Liver (tissue), 9 donors: ENCODE data around the gene CRYBG2. TPM values are rescaled to one million over a fixed set of nuclear protein-coding genes. Genes with fewer than 3 reads are reported as not detected.

ENCODE experiments used
- DNase-seq: peaks from one replicate; pipeline ENCODE4 v3.0.0-alpha.2; 2017; ENCODE audit warnings: low spot score
- H3K27ac ChIP-seq, 2 donors: one replicate each; pipeline ENCODE4 v1.7.0; 2013; ENCODE audit warnings: inconsistent platforms in 2 of 2, low read length in 2 of 2, control low read depth in 1 of 2, low read depth in 1 of 2, mild to moderate bottlenecking in 1 of 2
- H3K27me3 ChIP-seq, 4 donors: one replicate each; pipeline versions ENCODE4 v1.6.1 to v1.7.0; 2013; ENCODE audit warnings: low read length in 3 of 4, inconsistent platforms in 1 of 4, mild to moderate bottlenecking in 1 of 4, moderate library complexity in 1 of 4; ENCODE audit not compliant: control insufficient read depth in 4 of 4, insufficient read depth in 4 of 4
- H3K36me3 ChIP-seq, 4 donors: one replicate each; pipeline versions ENCODE4 v1.6.1 to v1.7.0; 2013; ENCODE audit warnings: low read length in 3 of 4, mild to moderate bottlenecking in 3 of 4, low read depth in 1 of 4, moderate library complexity in 1 of 4; ENCODE audit not compliant: control insufficient read depth in 4 of 4, insufficient read depth in 3 of 4
- H3K4me1 ChIP-seq, 4 donors: one replicate each; pipeline versions ENCODE4 v1.6.1 to v1.7.0; 2013; ENCODE audit warnings: low read length in 3 of 4, mild to moderate bottlenecking in 3 of 4, moderate library complexity in 1 of 4; ENCODE audit not compliant: control insufficient read depth in 4 of 4, insufficient read depth in 4 of 4
- H3K4me3 ChIP-seq, 3 donors: one replicate each; pipeline versions ENCODE4 v1.6.1 to v1.7.0; 2013; ENCODE audit warnings: low read length in 3 of 3, control low read depth in 1 of 3, low read depth in 1 of 3, mild to moderate bottlenecking in 1 of 3
- H3K9ac ChIP-seq, 2 donors: one replicate each; pipeline ENCODE4 v1.7.0; 2013; ENCODE audit warnings: low read length in 2 of 2, mild to moderate bottlenecking in 2 of 2, moderate library complexity in 2 of 2, control low read depth in 1 of 2, low read depth in 1 of 2
- H3K9me3 ChIP-seq, 4 donors: one replicate each; pipeline versions ENCODE4 v1.6.1 to v1.7.0; 2013; ENCODE audit warnings: low read length in 3 of 4; ENCODE audit not compliant: control insufficient read depth in 4 of 4
- ATF3 ChIP-seq: IDR thresholded peaks from 2 replicates; pipeline ENCODE4 v1.6.1; 2016; ENCODE audit warnings: antibody characterized with exemption
- CTCF ChIP-seq: fragments of 150-350 bp; IDR thresholded peaks from 2 replicates; pipeline ENCODE4 v1.5.1; 2017; ENCODE audit warnings: improper control_type of control experiment, low read depth, low read length; ENCODE audit not compliant: missing input control
- EGR1 ChIP-seq, 2 donors: IDR thresholded peaks; 2 replicates each; pipeline ENCODE4 v1.6.1; 2016 to 2018; ENCODE audit warnings: antibody characterized with exemption in 2 of 2, low read depth in 2 of 2
- FOXA1 ChIP-seq: IDR thresholded peaks from 2 replicates; pipeline ENCODE4 v1.6.1; 2016; ENCODE audit warnings: antibody characterized with exemption
- FOXA2 ChIP-seq: IDR thresholded peaks from 2 replicates; pipeline ENCODE4 v1.6.1; 2016; ENCODE audit warnings: antibody characterized with exemption
- GABPA ChIP-seq, 2 donors: IDR thresholded peaks in 1 of 2; conservative IDR thresholded peaks in 1 of 2; 2 replicates each; pipeline ENCODE4 v1.6.1; 2016; ENCODE audit warnings: antibody characterized with exemption in 2 of 2, mild to moderate bottlenecking in 1 of 2, moderate library complexity in 1 of 2
- HNF4A ChIP-seq, 2 donors: conservative IDR thresholded peaks; 2 replicates each; pipeline ENCODE4 v1.6.1; 2016; ENCODE audit warnings: antibody characterized with exemption in 2 of 2, mild to moderate bottlenecking in 2 of 2
- HNF4G ChIP-seq: IDR thresholded peaks from 2 replicates; pipeline ENCODE4 v1.6.1; 2016; ENCODE audit warnings: antibody characterized with exemption
- JUND ChIP-seq, 2 donors: IDR thresholded peaks; 2 replicates each; pipeline ENCODE4 v1.6.1; 2016; ENCODE audit warnings: antibody characterized with exemption in 2 of 2
- NR2F2 ChIP-seq: IDR thresholded peaks from 2 replicates; pipeline ENCODE4 v1.6.1; 2016; ENCODE audit warnings: antibody characterized with exemption
- RAD21 ChIP-seq, 2 donors: IDR thresholded peaks; 2 replicates each; pipeline ENCODE4 v1.6.1; 2016; ENCODE audit warnings: antibody characterized with exemption in 2 of 2, mild to moderate bottlenecking in 2 of 2
- REST ChIP-seq: IDR thresholded peaks from 2 replicates; pipeline ENCODE4 v1.6.1; 2016; ENCODE audit warnings: antibody characterized with exemption, mild to moderate bottlenecking
- RXRA ChIP-seq, 2 donors: IDR thresholded peaks; 2 replicates each; pipeline ENCODE4 v1.6.1; 2017 to 2018; ENCODE audit warnings: antibody characterized with exemption in 2 of 2, mild to moderate bottlenecking in 1 of 2
- SP1 ChIP-seq: IDR thresholded peaks from 2 replicates; pipeline ENCODE4 v1.6.1; 2018; ENCODE audit warnings: antibody characterized with exemption, mild to moderate bottlenecking
- TAF1 ChIP-seq: conservative IDR thresholded peaks from 2 replicates; pipeline ENCODE4 v1.6.1; 2016; ENCODE audit warnings: antibody characterized with exemption, mild to moderate bottlenecking
- YY1 ChIP-seq: IDR thresholded peaks from 2 replicates; pipeline ENCODE4 v1.6.1; 2016; ENCODE audit warnings: antibody characterized with exemption, mild to moderate bottlenecking
- ZBTB33 ChIP-seq: IDR thresholded peaks from 2 replicates; pipeline ENCODE4 v1.6.1; 2016; ENCODE audit warnings: antibody characterized with exemption
- WGBS: extraction: QIAGEN DNeasy Blood & Tissue Kit; methylation state at CpG from one replicate; pipeline ENCODE4 v1.1.7; 2013; 5-methylcytosine and 5-hydroxymethylcytosine counted together
- polyA plus RNA-seq, 2 donors: library from polyadenylated mRNA; stranded (reverse) in 1 of 2; unstranded in 1 of 2; fragments of 200-250 nt in 1 of 2; fragments of >200 nt in 1 of 2; fragmentation: Nextera tagmentation in 1 of 2; extraction: Ambion mirVana in 1 of 2; gene quantifications; one replicate each; pipeline versions ENCODE4 v1.2.1 to v1.2.3, GENCODE V29; 2013 to 2015
- total RNA-seq, 2 donors: library from RNA; depleted of rRNA; stranded (reverse); fragments of >200 nt; gene quantifications; one replicate each; pipeline ENCODE4 v1.2.3, GENCODE V29; 2014
- TF ChIP-seq, protein P1 (sequence below): IDR thresholded peaks from 2 replicates; pipeline ENCODE4 v1.6.1; 2016; ENCODE audit warnings: antibody characterized with exemption
- donor health status: healthy.
- donor health status: healthy.
- donor health status: healthy.
- donor health status: healthy.
- donor health status: healthy.

The CRYBG2 gene
- total and polyA plus RNA-seq, 4 donors: under 0.01 to 0.12 (median under 0.01) TPM; not detected in 1

DNA sequence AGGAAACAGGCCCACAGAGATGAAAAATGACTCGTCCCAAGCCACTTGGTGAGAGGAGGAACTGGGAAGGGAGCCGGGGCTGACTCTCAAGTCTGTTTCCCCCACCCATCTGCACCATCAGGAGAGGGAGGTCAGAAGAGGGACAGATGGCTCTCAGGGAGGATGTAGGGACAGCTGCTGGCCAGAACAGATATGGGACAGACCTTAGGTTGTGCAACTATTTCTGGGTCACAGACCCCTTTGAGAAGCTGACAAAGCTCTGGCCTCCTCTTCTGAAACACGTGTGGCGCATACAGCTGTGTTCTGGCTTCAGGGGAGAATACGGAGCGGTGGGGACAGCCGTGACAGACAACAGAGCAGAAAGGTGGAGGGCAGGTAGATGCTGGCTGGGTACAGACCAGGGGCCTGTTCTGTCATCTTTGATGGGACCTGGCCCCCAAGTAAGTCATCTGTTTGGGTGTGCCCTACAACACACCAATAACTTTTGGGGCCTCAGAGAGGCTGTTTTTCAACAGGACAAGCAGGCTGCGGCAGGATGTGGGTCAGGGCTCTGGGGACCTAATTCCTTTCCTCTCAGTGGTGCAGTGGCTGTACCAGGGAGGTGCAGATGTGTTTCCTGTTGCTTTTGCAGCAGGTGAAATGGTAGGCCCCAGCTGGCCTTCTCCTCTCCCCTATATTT is 66.8 kb downstream of the CRYBG2 start:
- DNase-seq: no peak
- H3K9me3 ChIP-seq: no peaks in the 10 kb centered on the region
- H3K4me3 ChIP-seq: no peak overlapping the region
- no peak for TF ChIP-seq RAD21 (IDR thresholded peaks at IDR 0.05)
- no peak for TF ChIP-seq ZBTB33
- TF ChIP-seq FOXA2: no peak
- TF ChIP-seq RXRA (IDR thresholded peaks at IDR 0.05): peak in 1 of 2 donors; percentile 16
- no peak for TF ChIP-seq SP1
- no peak for TF ChIP-seq HNF4G
- no peak for TF ChIP-seq ATF3
- no peak for TF ChIP-seq CTCF
- H3K36me3 ChIP-seq: no peaks in the 10 kb centered on the region
- H3K9ac ChIP-seq: no peak overlapping the region
- 72% methylated on average over 8 of the region's 8 CpGs for WGBS
- peaks cover 0 to 9% (median 0%) of the 10 kb centered on the region in 4 donors for H3K4me1 ChIP-seq
- H3K27me3 ChIP-seq: no peaks in the 10 kb centered on the region
- H3K27ac ChIP-seq: no peak overlapping the region

DNA sequence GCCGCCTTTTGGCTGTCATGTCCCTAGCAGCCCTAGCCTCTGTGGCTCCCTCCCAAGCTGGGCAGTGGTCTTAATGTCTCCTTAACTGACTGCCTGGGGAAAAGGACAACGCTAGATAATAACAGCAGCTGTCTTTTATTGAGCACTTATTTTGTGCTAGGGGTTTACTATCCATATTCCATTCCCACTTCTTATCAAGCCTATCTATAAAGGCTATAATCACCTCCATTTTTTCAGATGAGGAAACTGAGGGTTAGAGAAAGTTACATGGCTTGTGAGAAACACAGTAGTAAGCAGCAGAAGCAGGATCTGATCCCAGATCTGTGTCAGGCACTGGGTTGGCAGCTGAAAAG is 67.9 kb downstream of the CRYBG2 start:
- DNase-seq: no peak
- Histone ChIP-seq H3K9me3 (no peaks in the 10 kb centered on the region), H3K36me3 (no peaks in the 10 kb centered on the region), H3K4me3 (no peak overlapping the region), H3K27me3 (no peaks in the 10 kb centered on the region), H3K4me1 (peaks cover 0 to 14% (median under 1%) of the 10 kb centered on the region in 4 donors), H3K9ac (no peak overlapping the region), H3K27ac (peak overlapping the region in 1 of 2 donors; percentile 1)
- TF ChIP-seq ATF3: no peak
- TF ChIP-seq HNF4A (conservative IDR thresholded peaks at IDR 0.05): no peak
- TF ChIP-seq EGR1 (IDR thresholded peaks at IDR 0.05; ENCODE audit: low read depth in 2 of 2): no peak
- TF ChIP-seq ZBTB33: no peak
- TF ChIP-seq RXRA (IDR thresholded peaks at IDR 0.05): no peak
- no peak for TF ChIP-seq CTCF
- TF ChIP-seq SP1: no peak
- TF ChIP-seq YY1: no peak
- TF ChIP-seq GABPA (IDR thresholded peaks at IDR 0.05 in 1 of 2, conservative IDR thresholded peaks at IDR 0.05 in 1 of 2): no peak
- TF ChIP-seq TAF1: no peak
- no peak for TF ChIP-seq RAD21 (IDR thresholded peaks at IDR 0.05)
- no peak for TF ChIP-seq FOXA2
- TF ChIP-seq NR2F2: no peak
- TF ChIP-seq, protein P1, sequence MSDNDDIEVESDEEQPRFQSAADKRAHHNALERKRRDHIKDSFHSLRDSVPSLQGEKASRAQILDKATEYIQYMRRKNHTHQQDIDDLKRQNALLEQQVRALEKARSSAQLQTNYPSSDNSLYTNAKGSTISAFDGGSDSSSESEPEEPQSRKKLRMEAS: no peak
- TF ChIP-seq FOXA1: no peak
- TF ChIP-seq HNF4G: no peak
- no peak for TF ChIP-seq JUND (IDR thresholded peaks at IDR 0.05)
- TF ChIP-seq REST: no peak
- WGBS: 92% methylated on average over 2 of the region's 2 CpGs
